HL-60/S4 treated with phorbol 12-myristate 13-acetate at 8.2 ng/mL for 4 days and 3 days (cell line): ENCODE results near the gene ALOX15B.
"Not testable (repeated sequence)": the region's sequence is repeated elsewhere in the genome, so short reads cannot be mapped to it uniquely, and the experiment has no call there.

Experiments
- in situ Hi-C: fragments of 300-500 bp; cut with MboI; formaldehyde crosslinking; loops from 2 replicates; pipeline ENCODE4 v1.15.0; 2022; ENCODE audit warnings: low sequenced_read_pairs

The ALOX15B gene

GRCh38 chr17:8012996-8013640 is 25.7 kb upstream of the ALOX15B start:
- in situ Hi-C loops, result no loop called here

- in situ Hi-C loops, result no loop called here
Observed at GRCh38 chr17:8013731-8014557, 24.9 kb upstream of the ALOX15B start.

GRCh38 chr17:8014558-8014850 is 24.4 kb upstream of the ALOX15B start:
- in situ Hi-C loops, result no loop called here

- in situ Hi-C loops, result no loop called here
Observed at GRCh38 chr17:8015236-8015956, 23.5 kb upstream of the ALOX15B start.

DNA sequence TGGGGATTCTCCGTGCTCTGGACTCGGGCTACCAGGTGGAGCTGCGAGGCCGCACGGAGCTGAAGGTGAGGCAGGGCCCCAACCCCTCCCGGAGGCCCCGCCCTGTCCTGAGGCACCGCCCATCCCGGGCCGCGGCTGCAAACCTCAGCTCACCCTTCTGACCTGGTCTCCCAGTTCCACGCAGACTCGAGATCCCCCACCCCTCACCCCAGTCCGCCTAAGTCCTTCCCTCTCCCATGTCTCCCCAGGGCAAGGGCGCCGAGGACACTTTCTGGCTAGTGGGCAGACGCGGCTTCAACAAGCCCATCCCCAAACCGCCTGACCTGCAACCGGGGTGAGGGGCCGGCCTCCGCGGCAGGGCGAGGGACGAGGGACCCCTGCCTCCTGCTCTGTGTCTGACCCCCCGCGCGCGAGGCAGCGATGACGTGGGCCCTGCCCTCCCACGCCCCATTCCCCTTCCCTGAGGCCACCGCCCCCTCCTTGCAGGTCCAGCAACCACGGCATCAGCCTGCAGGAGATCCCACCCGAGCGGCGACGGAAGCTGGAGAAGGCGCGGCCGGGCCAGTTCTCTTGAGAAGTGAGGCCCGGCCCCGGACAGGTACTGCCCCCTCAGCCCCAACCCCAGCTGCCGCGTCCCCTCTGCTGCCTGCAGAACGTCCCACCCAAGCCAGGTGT is 22.8 kb upstream of the ALOX15B start:
- in situ Hi-C loops, result no loop called here

- in situ Hi-C loops, result no loop called here
Observed at GRCh38 chr17:8016632-8017424, 22.0 kb upstream of the ALOX15B start.

DNA sequence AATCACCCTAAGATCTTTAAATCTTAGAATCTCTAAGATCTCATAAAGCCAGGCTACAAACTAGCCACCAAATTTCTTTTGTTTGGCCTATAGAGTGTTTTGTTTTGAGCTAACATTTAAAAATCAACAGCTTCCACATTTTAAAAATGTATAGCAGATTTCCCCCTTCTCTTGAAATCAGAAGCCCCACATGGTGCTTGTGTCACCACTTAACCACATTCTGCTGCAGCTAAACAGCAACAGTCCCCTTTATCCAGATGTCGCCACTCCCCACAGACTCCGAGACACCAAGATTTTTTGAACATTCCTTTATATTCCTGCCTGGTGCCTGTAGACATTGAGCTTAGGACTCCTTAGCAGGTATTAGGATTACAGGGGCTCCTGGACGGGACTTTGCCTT is 20.4 kb upstream of the ALOX15B start:
- in situ Hi-C loops, result no loop called here

- in situ Hi-C loops, result no loop called here
Observed at GRCh38 chr17:8019166-8019565, 19.7 kb upstream of the ALOX15B start.

DNA sequence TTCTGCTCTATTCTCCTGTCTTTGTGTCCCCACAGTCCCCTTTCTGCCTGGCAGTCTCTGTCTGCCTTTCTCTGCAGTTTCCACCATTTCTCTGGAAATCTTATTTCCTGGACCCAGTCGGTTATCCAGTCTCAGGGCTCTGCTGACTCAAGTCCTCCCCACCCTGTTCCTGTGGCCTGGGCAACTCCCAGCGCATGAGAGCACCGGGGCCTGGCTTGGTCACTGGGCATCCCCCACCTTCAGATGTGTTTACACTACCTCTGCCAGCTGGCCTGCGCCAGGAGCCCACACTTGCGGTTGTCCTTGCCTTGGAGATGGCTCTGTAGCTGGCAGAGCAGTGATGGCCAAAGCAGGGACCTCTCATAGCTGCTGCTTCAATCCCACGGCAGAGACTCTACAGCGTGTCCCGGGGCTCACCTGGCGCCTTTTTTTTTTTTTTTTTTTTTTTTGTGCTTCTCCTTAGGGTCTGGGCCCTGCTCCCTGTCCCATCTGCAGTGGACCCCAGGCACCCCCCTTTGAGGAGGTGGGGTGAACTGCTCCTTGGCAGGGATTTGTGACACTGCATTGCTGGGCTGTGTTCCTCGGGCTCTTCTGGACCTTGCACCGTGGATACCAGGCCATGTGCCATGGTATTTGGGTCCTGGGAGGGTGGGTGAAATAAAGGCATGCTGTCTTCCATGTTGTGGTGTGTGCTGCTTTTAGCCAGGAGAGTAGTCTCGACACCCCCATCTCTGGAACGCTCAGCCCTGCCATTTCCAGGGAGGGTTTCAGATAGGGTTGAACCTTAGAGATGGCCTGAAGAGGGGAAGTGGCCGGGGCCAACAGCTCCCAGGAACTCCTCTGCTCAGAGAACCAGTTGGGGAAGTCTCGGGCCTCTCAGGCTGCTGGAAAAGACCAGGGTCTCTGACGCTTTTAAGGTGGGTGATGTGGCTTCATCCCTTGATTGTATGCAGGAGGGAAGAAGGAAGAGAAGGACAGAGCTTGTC is 18.9 kb upstream of the ALOX15B start:
- in situ Hi-C loops, result no loop called here

- in situ Hi-C loops, result no loop called here
Observed at GRCh38 chr17:8020776-8021564, 17.9 kb upstream of the ALOX15B start.

GRCh38 chr17:8021565-8022359 is 17.1 kb upstream of the ALOX15B start:
- in situ Hi-C loops, result no loop called here

DNA sequence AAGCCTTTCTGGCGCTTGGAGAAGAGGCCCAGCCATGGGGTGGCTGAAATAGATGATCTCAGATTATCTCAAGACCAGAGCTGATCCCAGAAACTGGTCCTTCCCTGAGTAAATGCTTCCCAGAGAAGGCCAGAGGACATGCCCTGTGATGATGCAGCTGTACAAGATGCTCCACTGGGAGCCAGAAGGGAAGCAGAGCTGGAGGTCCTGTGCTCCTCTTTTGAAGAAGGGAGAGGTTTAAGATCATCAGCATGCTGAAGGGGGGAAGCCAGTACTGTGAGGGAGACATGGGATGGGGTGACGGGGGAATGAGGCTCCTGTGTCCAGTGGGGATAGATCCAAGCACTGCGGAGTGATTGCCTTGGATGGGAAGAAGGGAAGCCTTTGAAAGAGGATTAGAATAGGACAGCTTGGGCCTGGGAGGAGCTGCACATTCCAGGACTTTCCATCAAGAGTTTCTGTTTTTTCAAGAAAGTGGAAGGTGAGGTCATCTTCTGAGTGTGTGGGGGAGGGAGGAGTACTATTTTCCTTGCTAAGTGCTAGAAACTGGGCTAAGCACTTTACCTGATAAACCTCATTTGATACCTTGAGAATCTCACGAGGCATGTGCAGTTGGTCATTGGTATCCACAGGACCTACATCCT is 16.4 kb upstream of the ALOX15B start:
- in situ Hi-C loops, result no loop called here

GRCh38 chr17:8024161-8024560 is 14.7 kb upstream of the ALOX15B start:
- in situ Hi-C loops, result not testable (repeated sequence)

GRCh38 chr17:8025176-8025911 is 13.5 kb upstream of the ALOX15B start:
- in situ Hi-C loops, result no loop called here

GRCh38 chr17:8029121-8029520 is 9.7 kb upstream of the ALOX15B start:
- in situ Hi-C loops, result no loop called here

- in situ Hi-C loops, result no loop called here
Observed at GRCh38 chr17:8031261-8031661, 7.6 kb upstream of the ALOX15B start.

GRCh38 chr17:8031950-8032349 is 6.9 kb upstream of the ALOX15B start:
- in situ Hi-C loops, result no loop called here
